LNCaP clone FGC (cell line): ENCODE measurements around the gene CD3E.

Source experiments
- DNase-seq: peaks from one replicate; pipeline ENCODE4 v3.0.0-alpha.2; 2011; ENCODE audit warnings: low read depth
- H3K4me3 ChIP-seq: 2 replicates; pipeline ENCODE4 v1.5.1; 2011; ENCODE audit warnings: mild to moderate bottlenecking, low read depth, low read length, control low read depth
- TF ChIP-seq, protein P1 (sequence below): IDR thresholded peaks from 2 replicates; pipeline ENCODE4 v1.5.1; 2012; ENCODE audit warnings: mild to moderate bottlenecking; ENCODE audit not compliant: control insufficient read depth, insufficient read depth; ENCODE audit errors: extremely low read depth

The CD3E gene

DNA sequence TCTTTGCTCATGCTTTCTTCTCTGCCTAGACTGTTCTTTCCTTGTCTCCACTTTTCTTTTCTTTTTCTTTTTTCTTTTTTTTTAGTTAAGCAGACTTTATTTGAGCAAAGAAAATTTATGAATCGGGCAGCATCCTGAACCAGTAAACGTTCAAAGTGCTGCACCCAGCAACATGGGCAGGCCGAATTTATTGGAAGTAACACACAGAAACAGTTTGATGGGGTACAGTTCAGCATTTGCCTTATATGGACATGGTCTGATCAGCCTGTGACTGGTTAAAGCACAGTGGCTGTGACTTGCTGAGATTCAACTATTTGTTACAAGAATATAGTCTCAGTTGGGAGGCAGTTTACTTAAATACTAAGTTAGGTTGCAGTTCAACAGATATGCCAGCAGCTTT is 16.0 kb downstream of the CD3E start:
- H3K4me3 ChIP-seq, result no peak overlapping the region
- TF ChIP-seq, protein P1, sequence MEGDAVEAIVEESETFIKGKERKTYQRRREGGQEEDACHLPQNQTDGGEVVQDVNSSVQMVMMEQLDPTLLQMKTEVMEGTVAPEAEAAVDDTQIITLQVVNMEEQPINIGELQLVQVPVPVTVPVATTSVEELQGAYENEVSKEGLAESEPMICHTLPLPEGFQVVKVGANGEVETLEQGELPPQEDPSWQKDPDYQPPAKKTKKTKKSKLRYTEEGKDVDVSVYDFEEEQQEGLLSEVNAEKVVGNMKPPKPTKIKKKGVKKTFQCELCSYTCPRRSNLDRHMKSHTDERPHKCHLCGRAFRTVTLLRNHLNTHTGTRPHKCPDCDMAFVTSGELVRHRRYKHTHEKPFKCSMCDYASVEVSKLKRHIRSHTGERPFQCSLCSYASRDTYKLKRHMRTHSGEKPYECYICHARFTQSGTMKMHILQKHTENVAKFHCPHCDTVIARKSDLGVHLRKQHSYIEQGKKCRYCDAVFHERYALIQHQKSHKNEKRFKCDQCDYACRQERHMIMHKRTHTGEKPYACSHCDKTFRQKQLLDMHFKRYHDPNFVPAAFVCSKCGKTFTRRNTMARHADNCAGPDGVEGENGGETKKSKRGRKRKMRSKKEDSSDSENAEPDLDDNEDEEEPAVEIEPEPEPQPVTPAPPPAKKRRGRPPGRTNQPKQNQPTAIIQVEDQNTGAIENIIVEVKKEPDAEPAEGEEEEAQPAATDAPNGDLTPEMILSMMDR, result no peak
- no peak for DNase-seq

DNA sequence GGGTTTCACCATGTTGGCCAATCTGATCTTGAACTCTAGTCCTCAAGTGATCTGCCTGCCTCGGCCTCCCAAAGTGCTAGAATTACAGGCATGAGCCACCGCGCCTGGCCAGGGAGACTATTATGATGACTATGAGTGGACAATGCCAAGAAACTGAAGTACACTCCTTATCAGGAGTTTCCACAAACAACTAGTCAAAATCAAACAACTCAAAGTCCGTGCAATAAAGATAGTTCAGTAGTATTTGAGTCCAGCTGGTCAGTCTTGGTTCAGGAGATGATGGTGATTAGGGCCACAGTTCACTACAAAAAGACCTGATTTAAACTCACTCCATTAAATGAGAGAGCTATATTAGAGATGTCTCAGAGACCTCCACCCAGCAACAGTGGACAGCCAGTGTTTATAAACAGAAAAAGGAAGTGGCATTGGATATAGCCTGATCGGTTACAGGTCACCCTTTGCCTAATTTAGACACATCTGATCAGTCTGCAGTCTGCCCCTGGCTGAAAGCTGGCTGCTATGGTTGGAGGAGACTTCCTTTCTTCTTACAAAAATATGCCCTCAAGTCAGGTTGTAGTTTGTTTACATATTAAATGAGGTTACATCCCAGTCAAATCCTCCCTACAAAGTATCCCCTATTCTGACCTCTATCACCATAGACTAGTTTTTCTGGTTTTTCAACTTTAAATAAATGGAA is 17.0 kb downstream of the CD3E start:
- no peak overlapping the region for H3K4me3 ChIP-seq
- TF ChIP-seq, protein P1, result no peak
- DNase-seq, result no peak

DNA sequence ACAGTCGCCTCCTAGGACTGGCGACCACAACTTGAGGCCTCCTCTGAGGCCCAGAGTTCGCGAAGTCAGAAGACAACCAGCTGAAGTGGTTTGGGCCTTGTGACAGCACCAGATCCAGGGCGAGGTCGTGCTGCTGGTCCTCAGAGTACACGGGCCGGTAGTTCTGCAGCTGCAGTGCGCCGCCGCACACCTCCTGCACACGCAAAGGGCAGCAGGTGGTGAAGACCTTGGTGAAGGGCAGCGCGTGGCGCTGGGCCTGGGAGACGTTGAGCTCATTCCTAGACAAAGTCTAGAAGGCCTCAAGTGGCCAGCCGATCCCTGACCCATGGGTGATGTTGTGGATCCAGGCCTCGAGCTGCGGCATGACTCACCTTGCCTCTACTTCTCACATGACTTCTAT is 18.2 kb downstream of the CD3E start:
- TF ChIP-seq, protein P1, result no peak
- no peak overlapping the region for H3K4me3 ChIP-seq
- DNase-seq, result no peak

DNA sequence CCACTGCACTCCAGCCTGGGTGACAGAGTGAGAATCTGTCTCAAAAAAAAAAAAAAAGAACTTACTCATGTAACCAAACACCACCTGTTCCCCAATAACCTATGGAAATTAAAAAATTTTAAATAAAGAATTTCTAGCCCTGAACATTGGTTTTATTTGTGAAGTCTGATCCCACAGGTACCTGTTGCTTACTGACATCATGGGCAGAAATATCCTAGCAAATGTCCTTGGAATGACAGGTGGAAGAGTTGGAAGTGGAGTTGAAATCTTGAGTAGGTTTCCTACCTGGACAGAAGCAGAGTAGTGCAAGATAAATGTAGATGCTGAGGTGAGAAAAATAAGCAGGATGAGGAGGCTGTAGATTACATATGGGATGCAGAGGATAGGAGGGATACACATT is 20.8 kb downstream of the CD3E start:
- TF ChIP-seq, protein P1, result no peak
- DNase-seq, result no peak

DNA sequence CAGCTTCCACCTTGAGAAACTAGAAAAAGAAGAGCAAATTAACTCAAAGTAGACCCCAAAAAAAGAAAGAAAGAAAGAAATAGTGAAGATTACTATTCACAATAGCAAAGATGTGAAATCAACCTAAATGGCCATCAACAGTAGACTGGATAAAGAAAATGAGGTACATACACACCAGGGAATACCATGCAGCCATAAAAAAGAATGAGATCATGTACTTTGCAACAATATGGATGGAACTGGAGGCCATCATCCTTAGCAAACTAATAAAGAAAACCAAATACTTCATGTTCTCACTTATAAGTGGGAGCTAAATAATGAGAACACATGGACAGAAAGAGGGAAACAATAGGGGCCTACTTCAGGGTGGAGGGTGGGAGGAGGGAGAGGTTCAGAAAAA is 24.2 kb downstream of the CD3E start:
- TF ChIP-seq, protein P1, result no peak
- H3K4me3 ChIP-seq, result no peak overlapping the region
- DNase-seq, result no peak

More for the DNA sequence above, 20.8 kb downstream of the CD3E start:
- no peak overlapping the region for H3K4me3 ChIP-seq

DNA sequence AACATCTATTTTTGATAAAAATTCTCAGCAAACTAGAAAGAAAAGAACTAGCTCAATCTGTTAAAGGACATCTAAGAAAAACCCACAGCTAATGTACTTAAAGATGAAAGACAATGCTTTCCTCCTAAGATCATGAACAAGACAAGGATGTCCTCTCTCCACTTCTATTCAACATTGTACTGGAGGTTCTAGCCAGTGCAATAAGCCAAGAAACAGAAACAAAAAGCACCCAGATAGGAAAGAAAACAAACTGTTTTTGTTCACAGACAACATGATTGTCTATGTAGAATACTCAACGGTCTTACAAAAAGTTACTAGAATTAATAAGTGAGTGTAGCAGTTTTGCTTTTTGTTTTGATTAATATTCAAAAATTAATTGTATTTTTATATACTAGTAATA is 30.2 kb downstream of the CD3E start:
- no peak for DNase-seq
- TF ChIP-seq, protein P1, result no peak
- H3K4me3 ChIP-seq, result no peak overlapping the region

DNA sequence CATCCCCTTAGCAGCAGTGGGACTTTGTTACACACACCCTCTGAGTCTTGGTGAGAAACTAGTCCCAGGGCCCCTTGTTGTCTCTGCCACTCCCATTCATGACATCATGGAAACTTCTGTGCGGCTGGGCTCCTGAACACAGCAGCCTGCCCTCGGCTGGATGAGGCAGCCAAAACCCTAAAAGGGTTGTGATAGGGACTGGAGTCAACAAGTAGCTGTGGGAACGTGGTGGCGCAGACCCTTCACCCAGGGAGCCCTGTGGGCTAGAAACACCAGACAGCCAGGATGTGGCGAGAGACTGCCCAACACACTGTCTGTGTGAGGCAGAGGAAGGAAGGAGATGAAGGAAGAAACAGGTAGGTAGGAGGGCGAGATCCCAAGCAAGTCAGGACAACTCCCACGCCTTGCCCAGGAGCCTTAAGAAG is 34.1 kb downstream of the CD3E start:
- DNase-seq, result no peak
- TF ChIP-seq, protein P1, result no peak
- H3K4me3 ChIP-seq, result no peak overlapping the region
